ENCODE data around the gene INHBE.

The INHBE gene

DNA sequence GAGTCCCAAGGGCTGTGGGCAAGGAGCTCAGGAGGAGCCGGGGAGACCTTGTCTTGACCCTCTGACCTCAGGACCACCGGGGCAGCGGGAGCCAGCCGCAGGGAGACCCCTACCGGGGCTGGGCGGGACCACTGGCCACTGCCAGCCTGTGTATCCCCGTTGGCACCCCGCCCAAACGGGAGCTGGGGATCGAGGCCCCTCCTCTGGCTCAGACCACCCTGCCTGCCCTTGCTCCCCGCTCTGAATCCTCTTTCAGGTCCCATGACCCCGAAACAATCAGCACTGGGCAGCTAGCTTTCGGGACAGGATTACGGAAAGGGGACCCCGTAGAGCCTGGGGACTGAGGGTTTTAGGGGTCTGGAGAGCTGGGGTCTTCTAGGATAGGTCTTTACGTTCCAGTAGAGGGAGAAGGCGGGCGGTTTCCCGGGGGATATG, 5.8 kb downstream of the INHBE start:
- DNase-seq (ENCODE audit: low read depth in 2 of 2) = no peak

GRCh38 chr12:57461276-57461916, 6.3 kb downstream of the INHBE start:
- peak; percentile 49 to 62 for DNase-seq (ENCODE audit: low read depth in 2 of 2)

DNA sequence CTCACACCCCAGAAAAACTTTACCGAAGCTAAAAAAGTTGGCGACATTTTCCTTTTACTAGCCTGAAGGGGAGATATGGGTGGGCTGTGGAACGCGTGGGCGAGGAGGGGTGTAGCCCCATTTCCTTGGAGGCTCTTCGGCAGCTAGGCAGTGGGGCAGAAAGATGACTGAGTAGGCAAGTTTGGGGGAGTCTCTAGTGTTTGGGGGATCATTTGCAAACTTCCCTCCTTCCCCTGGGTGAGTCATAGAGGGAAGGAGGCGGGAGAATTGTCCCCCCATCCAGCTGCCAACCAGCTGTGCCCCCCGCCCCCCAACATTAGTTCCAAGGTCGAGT, 6.8 kb downstream of the INHBE start:
- peak in 1 of 2 experiments; percentile 23 for DNase-seq (ENCODE audit: low read depth in 2 of 2)

GRCh38 chr12:57462251-57462911, 7.3 kb downstream of the INHBE start:
- peak; percentile 82 to 84 for DNase-seq (ENCODE audit: low read depth in 2 of 2)

GRCh38 chr12:57462912-57463253, 7.8 kb downstream of the INHBE start:
- no peak for DNase-seq (ENCODE audit: low read depth in 2 of 2)

DNA sequence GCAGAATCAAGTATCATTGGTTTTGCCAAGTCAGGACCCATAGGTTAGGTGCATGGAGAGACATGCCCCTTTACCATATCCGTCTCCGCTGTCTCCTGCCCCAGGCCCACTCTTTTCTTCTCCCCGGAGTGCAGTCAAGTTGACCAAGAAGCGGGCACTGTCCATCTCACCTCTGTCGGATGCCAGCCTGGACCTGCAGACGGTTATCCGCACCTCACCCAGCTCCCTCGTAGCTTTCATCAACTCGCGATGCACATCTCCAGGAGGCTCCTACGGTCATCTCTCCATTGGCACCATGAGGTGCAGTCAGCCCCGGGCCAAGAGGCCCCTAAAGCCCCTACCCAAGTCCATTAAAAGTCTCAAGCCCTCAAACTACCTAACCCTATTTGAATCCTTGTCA, 9.5 kb downstream of the INHBE start:
- DNase-seq (ENCODE audit: low read depth in 2 of 2) = no peak

- no peak for DNase-seq (ENCODE audit: low read depth in 2 of 2)
Observed at GRCh38 chr12:57465030-57465746, 10.1 kb downstream of the INHBE start.

- DNase-seq (ENCODE audit: low read depth in 2 of 2) = no peak
Observed at GRCh38 chr12:57465747-57466505, 10.8 kb downstream of the INHBE start.

- DNase-seq (ENCODE audit: low read depth in 2 of 2) = no peak
Observed at GRCh38 chr12:57467212-57467874, 12.2 kb downstream of the INHBE start.

- no peak for DNase-seq (ENCODE audit: low read depth in 2 of 2)
Observed at GRCh38 chr12:57467915-57468314, 12.8 kb downstream of the INHBE start.

DNA sequence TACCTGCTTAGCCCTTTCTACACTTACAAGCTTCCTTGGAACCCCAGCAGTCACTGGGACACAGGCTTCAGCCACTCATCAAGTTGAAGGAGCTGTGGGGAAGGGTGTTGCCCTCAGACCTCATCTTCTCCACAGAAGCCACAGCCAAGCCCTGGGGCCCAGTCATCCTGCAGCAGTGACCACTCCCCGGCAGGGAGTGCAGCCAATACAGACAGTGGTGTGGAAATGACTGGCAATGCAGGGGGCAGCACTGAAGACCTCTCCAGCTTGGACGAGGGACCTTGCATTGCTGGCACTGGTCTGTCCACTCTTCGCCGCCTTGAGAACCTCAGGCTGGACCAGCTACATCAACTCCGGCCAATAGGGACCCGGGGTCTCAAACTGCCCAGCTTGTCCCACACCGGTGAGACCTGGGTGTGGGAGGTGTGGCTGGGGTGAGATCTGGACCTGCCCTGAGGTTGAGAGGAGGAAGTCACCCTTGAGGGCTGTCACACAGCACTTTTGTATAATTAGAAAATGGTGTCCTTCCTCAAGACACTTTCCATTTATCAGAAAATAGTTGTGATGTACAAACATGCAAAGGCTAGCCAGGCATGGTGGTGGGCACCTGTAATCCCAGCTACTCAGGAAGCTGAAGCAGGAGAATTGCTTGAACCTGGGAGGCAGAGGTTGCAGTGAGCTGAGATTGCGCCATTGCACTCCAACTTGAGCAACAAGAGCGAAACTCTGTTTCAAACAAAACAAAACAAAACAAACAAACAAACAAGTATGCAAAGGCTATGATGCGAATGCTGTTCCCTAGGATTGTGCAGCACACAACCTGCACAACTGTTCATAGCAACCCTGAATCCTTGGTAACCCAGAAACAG, 14.4 kb downstream of the INHBE start:
- no peak for DNase-seq (ENCODE audit: low read depth in 2 of 2)

GRCh38 chr12:57470286-57470969, 15.3 kb downstream of the INHBE start:
- no peak for DNase-seq (ENCODE audit: low read depth in 2 of 2)

DNA sequence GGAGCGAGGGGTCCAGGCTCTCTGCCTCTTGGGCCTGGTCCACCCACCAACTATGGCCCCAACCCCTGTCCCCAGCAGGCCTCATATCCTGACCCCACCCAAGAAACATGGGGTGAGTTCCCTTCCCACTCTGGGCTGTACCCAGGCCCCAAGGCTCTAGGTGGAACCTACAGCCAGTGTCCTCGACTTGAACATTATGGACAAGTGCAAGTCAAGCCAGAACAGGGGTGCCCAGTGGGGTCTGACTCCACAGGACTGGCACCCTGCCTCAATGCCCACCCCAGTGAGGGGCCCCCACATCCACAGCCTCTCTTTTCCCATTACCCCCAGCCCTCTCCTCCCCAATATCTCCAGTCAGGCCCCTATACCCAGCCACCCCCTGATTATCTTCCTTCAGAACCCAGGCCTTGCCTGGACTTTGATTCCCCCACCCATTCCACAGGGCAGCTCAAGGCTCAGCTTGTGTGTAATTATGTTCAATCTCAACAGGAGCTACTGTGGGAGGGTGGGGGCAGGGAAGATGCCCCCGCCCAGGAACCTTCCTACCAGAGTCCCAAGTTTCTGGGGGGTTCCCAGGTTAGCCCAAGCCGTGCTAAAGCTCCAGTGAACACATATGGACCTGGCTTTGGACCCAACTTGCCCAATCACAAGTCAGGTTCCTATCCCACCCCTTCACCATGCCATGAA, 16.0 kb downstream of the INHBE start:
- no peak for DNase-seq (ENCODE audit: low read depth in 2 of 2)

DNA sequence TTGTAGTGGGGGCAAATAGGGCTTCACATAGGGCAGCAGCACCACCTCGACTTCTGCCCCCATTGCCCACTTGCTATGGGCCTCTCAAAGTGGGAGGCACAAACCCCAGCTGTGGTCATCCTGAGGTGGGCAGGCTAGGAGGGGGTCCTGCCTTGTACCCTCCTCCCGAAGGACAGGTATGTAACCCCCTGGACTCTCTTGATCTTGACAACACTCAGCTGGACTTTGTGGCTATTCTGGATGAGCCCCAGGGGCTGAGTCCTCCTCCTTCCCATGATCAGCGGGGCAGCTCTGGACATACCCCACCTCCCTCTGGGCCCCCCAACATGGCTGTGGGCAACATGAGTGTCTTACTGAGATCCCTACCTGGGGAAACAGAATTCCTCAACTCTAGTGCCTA, 16.6 kb downstream of the INHBE start:
- DNase-seq (ENCODE audit: low read depth in 2 of 2) = no peak

- DNase-seq (ENCODE audit: low read depth in 2 of 2) = no peak
Observed at GRCh38 chr12:57472391-57472790, 17.3 kb downstream of the INHBE start.

- DNase-seq (ENCODE audit: low read depth in 2 of 2) = no peak
Observed at GRCh38 chr12:57473392-57473791, 18.3 kb downstream of the INHBE start.

- DNase-seq (ENCODE audit: low read depth in 2 of 2) = no peak
Observed at GRCh38 chr12:57473886-57474285, 18.8 kb downstream of the INHBE start.

- DNase-seq (ENCODE audit: low read depth in 2 of 2) = no peak
Observed at GRCh38 chr12:57474430-57474829, 19.3 kb downstream of the INHBE start.

DNA sequence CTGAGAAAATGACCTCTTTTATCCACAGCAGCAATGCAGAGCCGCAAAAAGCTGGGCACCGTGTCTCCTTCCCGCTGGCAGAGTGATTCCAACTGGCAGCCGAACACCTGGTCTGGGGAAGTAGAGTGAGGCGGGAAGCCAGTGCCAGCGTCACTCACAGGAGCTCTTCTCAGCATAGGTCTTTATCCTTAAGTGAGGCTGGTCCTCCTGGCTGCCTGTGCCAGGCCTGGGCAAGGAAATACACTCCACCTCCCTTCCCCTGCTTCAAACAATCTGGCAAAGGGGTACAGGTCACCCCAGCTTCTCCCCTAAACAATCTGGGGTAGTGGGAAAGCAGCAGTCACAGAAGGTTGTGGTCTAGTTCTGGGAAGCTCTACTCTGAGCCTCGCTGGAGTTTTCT, 19.8 kb downstream of the INHBE start:
- DNase-seq (ENCODE audit: low read depth in 2 of 2) = no peak
